SK-N-SH treated with all-trans-retinoic acid at 6 μM for 48 hours (cell line): ENCODE data around the gene NSMF.

ENCODE experiments used
- ESRRG ChIP-seq: fragments of 250-450 bp; sonication (Bioruptor Pico); IDR thresholded peaks from 2 replicates; pipeline ENCODE4 v1.6.1; 2021; ENCODE audit warnings: mild to moderate bottlenecking
- POU6F1 ChIP-seq: fragments of 250-450 bp; sonication (Bioruptor Pico); IDR thresholded peaks from 2 replicates; pipeline ENCODE4 v1.8.0; 2021; ENCODE audit warnings: low read depth, mild to moderate bottlenecking, moderate library complexity, borderline replicate concordance
- RARB ChIP-seq: fragments of 250-450 bp; sonication (Bioruptor Pico); IDR thresholded peaks from 2 replicates; pipeline ENCODE4 v1.8.0; 2021; ENCODE audit warnings: mild to moderate bottlenecking, moderate library complexity
- ZFP3 ChIP-seq: fragments of 250-450 bp; sonication (Bioruptor Pico); IDR thresholded peaks from 2 replicates; pipeline ENCODE4 v1.5.0; 2020; ENCODE audit warnings: mild to moderate bottlenecking, moderate library complexity
- ZFP30 ChIP-seq: fragments of 450-650 bp; formaldehyde crosslinking; IDR thresholded peaks from 2 replicates; pipeline ENCODE4 v1.5.0; 2022; ENCODE audit warnings: mild to moderate bottlenecking, moderate library complexity

- TF ChIP-seq RARB (CRISPR knock-in tag) = no peak
- TF ChIP-seq POU6F1 (CRISPR knock-in tag) = no peak
- TF ChIP-seq ESRRG (CRISPR knock-in tag) = no peak
- no peak for TF ChIP-seq ZFP3 (CRISPR knock-in tag)
- no peak for TF ChIP-seq ZFP30
Measured at GRCh38 chr9:137477778-137478612, 18.9 kb upstream of the NSMF start.
